Upper lobe of left lung (tissue), 6 donors: ENCODE data around the gene NAAA. TPM values are rescaled to one million over a fixed set of nuclear protein-coding genes. Genes with fewer than 3 reads are reported as not detected.
A peak's percentile ranks its signal among the peaks of the same experiment; 100 is the strongest.

Experiments used
- ATAC-seq, 2 donors: fragments of 200-7000 bp; cut with Tn5 transposase; one replicate each; pipeline ENCODE4 v1.9.1; 2022; ENCODE audit warnings: mild to moderate bottlenecking in 2 of 2, moderate library complexity in 2 of 2; ENCODE audit not compliant: low FRiP score in 2 of 2
- DNase-seq, 2 donors: peaks; one replicate each; pipeline ENCODE4 v3.0.0-alpha.2; 2019 to 2020
- H3K27ac ChIP-seq, 4 donors: fragments of 200-600 bp; sonication (generic); one replicate each; pipeline ENCODE4 v1.5.1; 2016 to 2019
- H3K27me3 ChIP-seq, 4 donors: fragments of 200-600 bp; sonication (generic); one replicate each; pipeline ENCODE4 v1.5.1; 2017 to 2019
- H3K36me3 ChIP-seq, 4 donors: fragments of 200-600 bp; sonication (generic); one replicate each; pipeline ENCODE4 v1.5.1; 2016 to 2019
- H3K4me1 ChIP-seq, 4 donors: fragments of 200-600 bp; sonication (generic); one replicate each; pipeline ENCODE4 v1.5.1; 2018 to 2019
- H3K4me3 ChIP-seq, 4 donors: fragments of 200-600 bp; sonication (generic); one replicate each; pipeline ENCODE4 v1.5.1; 2017 to 2019; ENCODE audit warnings: mild to moderate bottlenecking in 2 of 4, moderate library complexity in 1 of 4
- H3K9me3 ChIP-seq, 4 donors: fragments of 200-600 bp; sonication (generic); one replicate each; pipeline ENCODE4 v1.5.1; 2018 to 2019
- CTCF ChIP-seq, 6 experiments: fragments of 450-650 bp in 4 of 6; fragments of 200-600 bp in 2 of 6; sonication (generic) in 2 of 6; IDR thresholded peaks; one replicate each; pipeline ENCODE4 v1.5.1; 2016 to 2019; ENCODE audit warnings: antibody characterized with exemption in 6 of 6
- EP300 ChIP-seq, 4 donors: sonication (generic); formaldehyde crosslinking; IDR thresholded peaks; one replicate each; pipeline ENCODE4 v1.5.1; 2017; ENCODE audit warnings: antibody characterized with exemption in 4 of 4, control low read depth in 2 of 4
- POLR2A ChIP-seq, 4 donors: fragments of 450-650 bp; IDR thresholded peaks; one replicate each; pipeline ENCODE4 v1.5.1; 2016 to 2017; ENCODE audit warnings: antibody characterized with exemption in 4 of 4, mild to moderate bottlenecking in 2 of 4
- POLR2AphosphoS5 ChIP-seq, 2 donors: sonication (generic); formaldehyde crosslinking; IDR thresholded peaks; one replicate each; pipeline ENCODE4 v1.5.1; 2017; ENCODE audit warnings: antibody characterized with exemption in 2 of 2
- WGBS, 2 donors: methylation state at CpG; one replicate each; pipeline ENCODE4 v1.1.5; 2017 to 2018; 5-methylcytosine and 5-hydroxymethylcytosine counted together
- total RNA-seq, 6 donors: library from RNA; depleted of rRNA in 4 of 6; stranded (reverse); fragments of >200 nt in 4 of 6; gene quantifications; one replicate each; pipeline versions ENCODE4 v1.1.0 to v1.2.1, GENCODE V29; 2016 to 2021
- donor health status: DM: no; HTN: no; CAD: no; lungs with moderate emphysema.
- donor health status: DM: no; HTN: yes; CAD: no; lungs with severe emphysema.

The NAAA gene
- total RNA-seq = 10 to 100 TPM; 14.4 to 45.6 (median 36.7) TPM

- H3K9me3 ChIP-seq = no peaks in the 10 kb centered on the region
- 1 to 3% methylated on average over 9 to 20 of the region's 66 CpGs for WGBS, 2 donors
- TF ChIP-seq POLR2A (IDR thresholded peaks at IDR 0.05) (peak in 1 of 4 donors; percentile 74), POLR2AphosphoS5 (IDR thresholded peaks at IDR 0.05) (peak; percentile 10 to 47), EP300 (IDR thresholded peaks at IDR 0.05) (no peak), CTCF (IDR thresholded peaks at IDR 0.05) (peak in 4 of 6 experiments; percentile 41 to 45 (median 43))
- peak; percentile 88 to 93 for DNase-seq
- peak; percentile 93 to 95 for ATAC-seq
- no peaks in the 10 kb centered on the region for H3K27me3 ChIP-seq
- H3K27ac ChIP-seq = peak within 1 kb of the TSS; percentile 81 to 88 (median 84)
- peak within 1 kb of the TSS; percentile 66 to 91 (median 82) for H3K4me3 ChIP-seq
- H3K4me1 ChIP-seq = peaks cover 4 to 16% (median 12%) of the 10 kb centered on the region in 4 donors
- H3K36me3 ChIP-seq = no peaks in the 10 kb centered on the region
Observed at GRCh38 chr4:75940692-75941253, at the start of gene NAAA. Gene NAAA, minus strand, starts transcription at chr4:75941013. Its CDS starts 64 bp downstream, at chr4:75940949.

DNA sequence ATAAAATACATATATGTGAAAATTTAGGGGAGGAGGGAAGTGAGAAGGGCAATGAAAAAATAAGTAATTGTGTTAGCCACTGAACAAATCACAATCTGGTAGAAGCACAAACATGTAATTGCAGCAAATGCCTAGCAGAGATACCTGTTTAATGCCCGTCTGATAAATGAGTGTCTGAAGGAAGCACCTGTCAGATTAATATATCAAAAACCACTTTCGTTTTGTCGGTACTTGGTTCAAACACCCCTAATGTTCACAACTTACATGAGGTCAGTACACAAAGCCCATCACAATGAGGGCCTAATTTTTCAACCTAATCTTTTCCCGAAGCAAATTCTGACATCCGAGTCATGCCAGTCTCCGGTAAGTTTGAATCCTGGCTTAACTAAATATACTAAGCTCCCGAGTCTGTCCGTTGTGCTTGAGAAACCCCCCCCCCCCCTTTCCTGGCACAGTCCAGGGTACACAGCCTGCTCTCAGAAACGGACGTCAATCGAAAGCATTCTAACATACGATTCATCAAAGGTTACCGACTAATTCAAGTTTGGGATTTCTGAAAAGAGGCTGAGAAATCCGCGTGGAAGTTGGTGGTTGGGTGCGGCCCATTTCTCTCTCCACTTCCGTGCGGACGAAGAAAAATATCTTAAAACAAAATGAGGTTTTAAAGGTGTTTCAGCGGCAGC lies 49.2 kb upstream of the NAAA start:
- Histone ChIP-seq H3K27me3 (no peaks in the 10 kb centered on the region), H3K4me1 (peaks cover 7 to 27% (median 16%) of the 10 kb centered on the region in 4 donors), H3K9me3 (no peaks in the 10 kb centered on the region), H3K36me3 (no peaks in the 10 kb centered on the region), H3K4me3 (peak overlapping the region; percentile 75 to 83 (median 82)), H3K27ac (peak overlapping the region; percentile 64 to 81 (median 68))
- DNase-seq (no peak), ATAC-seq (peak in 1 of 2 donors; percentile 11)
- TF ChIP-seq POLR2A (IDR thresholded peaks at IDR 0.05) (no peak), POLR2AphosphoS5 (IDR thresholded peaks at IDR 0.05) (no peak), EP300 (IDR thresholded peaks at IDR 0.05) (no peak), CTCF (IDR thresholded peaks at IDR 0.05) (no peak)
- 1% methylated on average over 18 to 20 of the region's 20 CpGs for WGBS, 2 donors

DNA sequence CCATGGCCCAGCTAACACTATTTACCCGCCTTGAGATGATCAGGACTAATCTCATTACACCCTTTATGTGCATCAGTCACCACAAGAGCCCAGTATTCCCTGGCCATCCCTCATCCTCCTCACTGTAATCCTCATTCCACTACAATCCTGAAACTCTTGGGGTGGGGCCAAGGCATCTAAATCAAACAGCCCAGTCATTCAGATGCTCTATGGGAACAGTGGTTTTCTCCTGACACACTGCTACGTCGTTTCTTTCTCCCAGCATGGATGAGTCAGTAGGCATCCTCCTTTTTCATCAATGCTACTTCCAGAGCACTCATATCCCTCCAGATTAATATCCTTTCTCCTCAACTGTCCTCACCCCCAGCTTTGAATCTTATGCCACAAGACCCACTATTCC lies 44.3 kb upstream of the NAAA start:
- ATAC-seq = no peak
- Histone ChIP-seq H3K27ac (no peak overlapping the region), H3K27me3 (no peaks in the 10 kb centered on the region), H3K36me3 (peaks cover 4 to 18% (median 14%) of the 10 kb centered on the region in 4 donors), H3K4me3 (no peak overlapping the region), H3K9me3 (no peaks in the 10 kb centered on the region), H3K4me1 (peaks cover 7 to 22% (median 13%) of the 10 kb centered on the region in 4 donors)
- DNase-seq = no peak
- WGBS, 2 donors = 84 to 91% methylated on average over 3 of the region's 3 CpGs
- no peak for TF ChIP-seq EP300 (IDR thresholded peaks at IDR 0.05)
- TF ChIP-seq POLR2A (IDR thresholded peaks at IDR 0.05) = no peak
- no peak for TF ChIP-seq CTCF (IDR thresholded peaks at IDR 0.05)

- 83 to 90% methylated on average over 3 to 4 of the region's 4 CpGs for WGBS, 2 donors
- Histone ChIP-seq H3K36me3 (peaks cover 9 to 60% (median 40%) of the 10 kb centered on the region in 4 donors), H3K27ac (no peak overlapping the region), H3K4me3 (no peak overlapping the region), H3K27me3 (no peaks in the 10 kb centered on the region), H3K4me1 (no peaks in the 10 kb centered on the region), H3K9me3 (no peaks in the 10 kb centered on the region)
- ATAC-seq (no peak), DNase-seq (no peak)
- TF ChIP-seq CTCF (IDR thresholded peaks at IDR 0.05) (no peak), POLR2A (IDR thresholded peaks at IDR 0.05) (no peak)
Observed at GRCh38 chr4:75980576-75980975, 39.8 kb upstream of the NAAA start.
